Neural progenitor cell (in vitro differentiated cells): ENCODE data around the gene PPP6R1.

Source experiments
- EZH2phosphoT487 ChIP-seq: fragments of 200-600 bp; sonication (generic); IDR thresholded peaks from 2 replicates; pipeline ENCODE4 v1.6.1; 2017; ENCODE audit warnings: antibody characterized with exemption
- TF ChIP-seq, protein P1 (sequence below): fragments of 200-600 bp; sonication (generic); IDR thresholded peaks from 2 replicates; pipeline ENCODE4 v1.5.1; 2017; ENCODE audit warnings: antibody characterized with exemption, mild to moderate bottlenecking

DNA sequence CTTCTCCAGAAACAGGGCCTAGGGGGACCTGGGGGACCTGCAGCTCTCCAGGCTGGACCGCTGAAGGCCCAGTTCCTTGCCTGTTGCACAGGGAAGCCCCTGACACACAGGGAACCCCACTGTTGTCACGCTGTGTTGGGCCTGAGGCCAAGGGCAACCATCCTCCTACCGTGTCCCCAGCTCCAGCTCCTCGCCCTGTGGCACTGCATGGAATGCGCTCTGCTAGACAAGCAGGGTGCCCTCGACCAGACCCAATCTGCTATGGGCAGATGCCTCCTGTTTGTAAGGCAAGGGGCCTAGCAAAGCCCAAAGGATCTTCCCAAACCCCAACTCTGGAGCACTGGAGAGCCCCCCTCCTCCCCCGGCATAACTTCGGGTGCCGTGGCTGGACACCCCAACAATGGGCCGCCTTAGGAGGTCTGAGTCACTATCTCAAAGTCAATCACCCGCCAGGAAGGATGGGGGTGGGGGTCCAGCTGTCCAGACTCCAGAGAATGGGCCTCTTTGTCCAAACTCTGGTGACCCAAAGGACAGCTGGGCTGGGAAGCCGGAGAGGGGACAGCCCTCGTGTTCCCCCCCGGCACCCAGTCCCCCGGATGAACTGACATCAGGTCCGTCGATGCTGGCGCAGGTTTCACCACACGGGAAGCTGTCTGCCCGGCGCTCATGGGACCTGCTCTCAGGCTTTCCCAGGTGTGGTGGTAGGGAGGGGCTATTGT lies 28.7 kb upstream of the PPP6R1 start:
- TF ChIP-seq, protein P1, sequence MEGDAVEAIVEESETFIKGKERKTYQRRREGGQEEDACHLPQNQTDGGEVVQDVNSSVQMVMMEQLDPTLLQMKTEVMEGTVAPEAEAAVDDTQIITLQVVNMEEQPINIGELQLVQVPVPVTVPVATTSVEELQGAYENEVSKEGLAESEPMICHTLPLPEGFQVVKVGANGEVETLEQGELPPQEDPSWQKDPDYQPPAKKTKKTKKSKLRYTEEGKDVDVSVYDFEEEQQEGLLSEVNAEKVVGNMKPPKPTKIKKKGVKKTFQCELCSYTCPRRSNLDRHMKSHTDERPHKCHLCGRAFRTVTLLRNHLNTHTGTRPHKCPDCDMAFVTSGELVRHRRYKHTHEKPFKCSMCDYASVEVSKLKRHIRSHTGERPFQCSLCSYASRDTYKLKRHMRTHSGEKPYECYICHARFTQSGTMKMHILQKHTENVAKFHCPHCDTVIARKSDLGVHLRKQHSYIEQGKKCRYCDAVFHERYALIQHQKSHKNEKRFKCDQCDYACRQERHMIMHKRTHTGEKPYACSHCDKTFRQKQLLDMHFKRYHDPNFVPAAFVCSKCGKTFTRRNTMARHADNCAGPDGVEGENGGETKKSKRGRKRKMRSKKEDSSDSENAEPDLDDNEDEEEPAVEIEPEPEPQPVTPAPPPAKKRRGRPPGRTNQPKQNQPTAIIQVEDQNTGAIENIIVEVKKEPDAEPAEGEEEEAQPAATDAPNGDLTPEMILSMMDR, result no peak
- no peak for TF ChIP-seq EZH2phosphoT487
